DND-41 (cell line): Measurements from ENCODE around the gene ZSWIM8.

ENCODE experiments used
- ATAC-seq: fragments of 200-7000 bp; cut with Tn5 transposase; 3 replicates; pipeline ENCODE4 v1.9.1; 2021; ENCODE audit warnings: low read depth; ENCODE audit not compliant: insufficient read depth
- DNase-seq: peaks from one replicate; pipeline ENCODE4 v3.0.0-alpha.2; 2020
- H2AFZ ChIP-seq: 2 replicates; pipeline ENCODE4 v1.6.0; 2012; ENCODE audit warnings: low read depth, low read length
- H3K27ac ChIP-seq: 2 replicates; pipeline ENCODE4 v1.5.1; 2012; ENCODE audit warnings: low read length, inconsistent platforms
- H3K27me3 ChIP-seq: fragments of 200-600 bp; sonication (generic); 2 replicates; pipeline ENCODE4 v1.6.0; 2012; ENCODE audit warnings: low read length, mild to moderate bottlenecking, inconsistent platforms; ENCODE audit not compliant: insufficient read depth, poor library complexity
- H3K36me3 ChIP-seq: 2 replicates; pipeline ENCODE4 v1.5.1; 2012; ENCODE audit warnings: low read length, inconsistent platforms; ENCODE audit not compliant: insufficient read depth
- H3K4me1 ChIP-seq: 2 replicates; pipeline ENCODE4 v1.5.1; 2012; ENCODE audit warnings: mild to moderate bottlenecking, low read length; ENCODE audit not compliant: insufficient read depth
- H3K4me2 ChIP-seq: 2 replicates; pipeline ENCODE4 v1.6.0; 2012; ENCODE audit warnings: mild to moderate bottlenecking, moderate library complexity, low read length, inconsistent platforms; ENCODE audit not compliant: insufficient read depth
- H3K4me3 ChIP-seq, 2 experiments: fragments of 200-600 bp in 1 of 2; shearing (Covaris generic) in 1 of 2; 2 replicates each; pipeline ENCODE4 v1.5.1; 2012 to 2016; ENCODE audit warnings: inconsistent platforms in 2 of 2, low read length in 2 of 2, mild to moderate bottlenecking in 2 of 2, low read depth in 1 of 2, moderate library complexity in 1 of 2
- H3K79me2 ChIP-seq: 2 replicates; pipeline ENCODE4 v1.6.0; 2012; ENCODE audit warnings: low read length, inconsistent platforms; ENCODE audit not compliant: insufficient read depth
- H3K9ac ChIP-seq: 2 replicates; pipeline ENCODE4 v1.6.0; 2012; ENCODE audit warnings: low read depth, mild to moderate bottlenecking, inconsistent platforms, low read length, moderate library complexity
- H3K9me3 ChIP-seq: 2 replicates; pipeline ENCODE4 v1.5.1; 2012; ENCODE audit warnings: low read length, moderate library complexity, mild to moderate bottlenecking, inconsistent platforms; ENCODE audit not compliant: insufficient read depth, severe bottlenecking
- H4K20me1 ChIP-seq: 2 replicates; pipeline ENCODE4 v1.6.0; 2012; ENCODE audit warnings: low read length; ENCODE audit not compliant: insufficient read depth
- CTCF ChIP-seq: IDR thresholded peaks from 2 replicates; pipeline ENCODE4 v1.5.1; 2012; ENCODE audit warnings: borderline replicate concordance, low read length, moderate library complexity, mild to moderate bottlenecking; ENCODE audit not compliant: poor library complexity, severe bottlenecking; ENCODE audit errors: extremely low read depth
- EZH2 ChIP-seq: IDR thresholded peaks from 3 replicates; pipeline ENCODE4 v1.6.1; 2012; ENCODE audit warnings: borderline replicate concordance, low read depth, mild to moderate bottlenecking, moderate library complexity, low read length, inconsistent platforms; ENCODE audit not compliant: severe bottlenecking

ZSWIM8 gene

GRCh38 chr10:73758704-73759511, 26.5 kb upstream of the ZSWIM8 start:
- DNase-seq (no peak), ATAC-seq (no peak)
- Histone ChIP-seq H3K36me3 (peaks cover 74% of the 10 kb centered on the region), H3K4me3 (no peak overlapping the region), H3K9me3 (no peaks in the 10 kb centered on the region), H3K79me2 (peaks cover 29% of the 10 kb centered on the region), H2AFZ (no peak overlapping the region), H3K27me3 (no peaks in the 10 kb centered on the region), H3K9ac (no peak overlapping the region), H3K4me1 (no peaks in the 10 kb centered on the region), H3K4me2 (no peak overlapping the region), H4K20me1 (peaks cover 9% of the 10 kb centered on the region; the same call in 1 of the 2 replicates), H3K27ac (0 out of 2 replicates have a peak overlapping the region, but pooled peaks have one; percentile 26)
- TF ChIP-seq EZH2 (no peak), CTCF (no peak)

GRCh38 chr10:73759512-73760115, 25.8 kb upstream of the ZSWIM8 start:
- Histone ChIP-seq H3K79me2 (peaks cover 26% of the 10 kb centered on the region), H3K27ac (0 out of 2 replicates have a peak overlapping the region, but pooled peaks have one; percentile 26), H3K4me3 (no peak overlapping the region), H3K36me3 (peaks cover 74% of the 10 kb centered on the region), H3K4me1 (no peaks in the 10 kb centered on the region), H3K27me3 (no peaks in the 10 kb centered on the region), H4K20me1 (peaks cover 9% of the 10 kb centered on the region; the same call in 1 of the 2 replicates), H2AFZ (no peak overlapping the region), H3K4me2 (no peak overlapping the region), H3K9ac (no peak overlapping the region), H3K9me3 (no peaks in the 10 kb centered on the region)
- no peak for TF ChIP-seq CTCF
- TF ChIP-seq EZH2 = no peak
- ATAC-seq (peak; percentile 58), DNase-seq (no peak)

GRCh38 chr10:73761781-73762180, 23.6 kb upstream of the ZSWIM8 start:
- Histone ChIP-seq H3K4me1 (no peaks in the 10 kb centered on the region), H3K4me2 (no peak overlapping the region), H3K79me2 (peaks cover 15% of the 10 kb centered on the region), H3K27me3 (no peaks in the 10 kb centered on the region), H3K9ac (no peak overlapping the region), H2AFZ (no peak overlapping the region), H3K27ac (no peak overlapping the region), H3K36me3 (peaks cover 87% of the 10 kb centered on the region), H3K9me3 (no peaks in the 10 kb centered on the region), H3K4me3 (no peak overlapping the region), H4K20me1 (peaks cover 9% of the 10 kb centered on the region; the same call in 1 of the 2 replicates)
- no peak for TF ChIP-seq EZH2
- TF ChIP-seq CTCF = no peak
- DNase-seq = no peak
- ATAC-seq = no peak
